ENCODE data around the gene PATJ.

DNA sequence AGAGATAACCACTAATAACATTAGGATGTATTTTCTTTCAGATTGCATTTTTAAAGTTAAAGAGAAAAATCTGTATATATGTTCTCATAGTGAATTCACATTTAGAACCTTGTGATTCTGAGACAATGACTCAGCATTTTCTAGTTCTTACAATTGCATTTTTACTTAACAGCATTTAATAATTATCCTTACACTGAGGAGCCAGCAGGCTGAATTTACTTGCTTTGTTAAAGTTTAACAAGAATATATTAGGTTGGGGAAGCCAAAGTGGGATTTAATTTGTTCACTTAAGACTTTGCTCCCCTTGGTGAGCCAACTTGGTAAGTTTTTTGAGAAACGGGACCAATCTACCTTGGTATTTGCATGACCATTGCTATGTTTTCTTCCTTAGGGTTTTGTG, 4.5 kb downstream of the PATJ start:
- no peak for TF ChIP-seq POLR2AphosphoS5 (IDR thresholded peaks at IDR 0.05; ENCODE audit: low read depth, low read length)
- TF ChIP-seq REST (IDR thresholded peaks at IDR 0.05; ENCODE audit: insufficient read depth in 1 of 2, low read depth in 2 of 2, low read length in 2 of 2), result no peak
- no peak for TF ChIP-seq TAF1 (IDR thresholded peaks at IDR 0.05; ENCODE audit: borderline replicate concordance, insufficient read depth, low read length)
- TF ChIP-seq FOXP2 (optimal IDR thresholded peaks at IDR 0.05; ENCODE audit: borderline replicate concordance, extremely low read depth, extremely low read length, insufficient read depth), result no peak
